ENCODE measurements around the gene UVRAG.
"Not testable (repeated sequence)": the region's sequence is repeated elsewhere in the genome, so short reads cannot be mapped to it uniquely, and the experiment has no call there.

DNA sequence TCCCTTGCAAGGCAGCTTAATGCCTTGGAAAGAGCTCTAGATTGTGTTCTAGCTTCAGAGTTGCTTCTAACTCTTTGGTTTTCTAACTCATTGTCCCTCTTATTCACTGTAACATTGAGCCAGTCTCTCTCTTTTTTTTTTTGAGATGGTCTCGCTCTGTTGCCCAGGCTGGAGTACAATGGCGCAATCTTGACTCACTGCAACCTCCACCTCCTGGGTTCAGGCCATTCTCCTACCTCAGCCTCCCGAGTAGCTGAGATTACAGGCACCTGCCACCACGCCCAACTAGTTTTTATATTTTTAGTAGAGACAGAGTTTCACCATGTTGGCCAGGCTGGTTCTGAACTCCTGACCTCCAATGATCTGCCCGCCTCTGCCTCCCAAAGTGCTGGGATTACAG lies 266.1 kb downstream of the UVRAG start:
- not testable (repeated sequence) for TF ChIP-seq CTCF, EZH2 (IDR thresholded peaks at IDR 0.05)

All from neural progenitor cell (in vitro differentiated cells).